K562 (cell line): ENCODE data around the gene CCT5. TPM values are rescaled to one million over a fixed set of nuclear protein-coding genes. Genes with fewer than 3 reads are reported as not detected.

Experiments
- CTBP1 ChIP-seq: fragments of 450-650 bp; IDR thresholded peaks from 2 replicates; pipeline ENCODE4 v1.6.1; 2016; ENCODE audit warnings: borderline replicate concordance
- DIDO1 ChIP-seq: fragments of 450-650 bp; IDR thresholded peaks from 2 replicates; pipeline ENCODE4 v1.6.1; 2016; ENCODE audit warnings: low read depth, missing biosample characterization, missing genetic modification characterization
- E2F3 ChIP-seq: fragments of 250-450 bp; sonication (Bioruptor Pico); IDR thresholded peaks from 2 replicates; pipeline ENCODE4 v1.4.0; 2020; ENCODE audit warnings: mild to moderate bottlenecking
- EHMT2 ChIP-seq: fragments of 450-650 bp; IDR thresholded peaks from 2 replicates; pipeline ENCODE4 v1.6.1; 2018; ENCODE audit warnings: antibody characterized with exemption
- ELK3 ChIP-seq: fragments of 450-650 bp; formaldehyde crosslinking; IDR thresholded peaks from 2 replicates; pipeline ENCODE4 v1.4.0; 2020; ENCODE audit warnings: mild to moderate bottlenecking
- GATA2 ChIP-seq: sonication (generic); formaldehyde crosslinking; IDR thresholded peaks from 2 replicates; pipeline ENCODE4 v1.4.0; 2020; ENCODE audit warnings: mild to moderate bottlenecking, missing genetic modification reagents
- HDAC2 ChIP-seq: fragments of 450-650 bp; IDR thresholded peaks from 2 replicates; pipeline ENCODE4 v1.6.1; 2016; ENCODE audit warnings: mild to moderate bottlenecking
- HDGF ChIP-seq: fragments of 450-650 bp; IDR thresholded peaks from 2 replicates; pipeline ENCODE4 v1.6.1; 2016
- HLTF ChIP-seq: fragments of 450-650 bp; IDR thresholded peaks from 2 replicates; pipeline ENCODE4 v1.6.1; 2016
- HNRNPL ChIP-seq: fragments of 200-400 bp; formaldehyde crosslinking; IDR thresholded peaks from 2 replicates; pipeline ENCODE4 v1.6.1; 2017; ENCODE audit warnings: low read depth, mild to moderate bottlenecking, low read length
- NCOA2 ChIP-seq, 2 experiments: fragments of 450-650 bp; IDR thresholded peaks; 2 replicates each; pipeline ENCODE4 v1.6.1; 2018; ENCODE audit warnings: mild to moderate bottlenecking in 2 of 2, moderate library complexity in 1 of 2; ENCODE audit not compliant: partially characterized antibody in 2 of 2
- NR2C2 ChIP-seq, 2 experiments: fragments of 200-800 bp in 1 of 2; sonication (Bioruptor generic) in 1 of 2; sonication (generic) in 1 of 2; formaldehyde crosslinking in 1 of 2; IDR thresholded peaks; 2 replicates each; pipeline versions ENCODE4 v1.6.1 to v1.8.0; 2016 to 2022; ENCODE audit warnings: mild to moderate bottlenecking in 1 of 2, missing compliant biosample characterization in 1 of 2, missing genetic modification characterization in 1 of 2, missing genetic modification reagents in 1 of 2
- POLR2G ChIP-seq: fragments of 200-400 bp; formaldehyde crosslinking; IDR thresholded peaks from 2 replicates; pipeline ENCODE4 v1.6.1; 2017; ENCODE audit warnings: low read depth, mild to moderate bottlenecking, antibody characterized with exemption, low read length, moderate library complexity
- RB1 ChIP-seq: fragments of 450-650 bp; IDR thresholded peaks from 2 replicates; pipeline ENCODE4 v1.6.1; 2017; ENCODE audit warnings: low read depth, mild to moderate bottlenecking
- SRSF1 ChIP-seq: fragments of 200-400 bp; formaldehyde crosslinking; IDR thresholded peaks from 2 replicates; pipeline ENCODE4 v1.6.1; 2017; ENCODE audit warnings: mild to moderate bottlenecking, low read depth, low read length, moderate library complexity
- TAL1 ChIP-seq: fragments of 450-650 bp; IDR thresholded peaks from 2 replicates; pipeline ENCODE4 v1.6.1; 2016; ENCODE audit warnings: mild to moderate bottlenecking
- TEAD2 ChIP-seq: fragments of 450-650 bp; IDR thresholded peaks from 2 replicates; pipeline ENCODE4 v1.6.1; 2016; ENCODE audit warnings: missing genetic modification characterization, control low read depth, missing compliant biosample characterization
- THRB ChIP-seq: fragments of 450-650 bp; formaldehyde crosslinking; conservative IDR thresholded peaks from 2 replicates; pipeline ENCODE4 v1.4.0; 2022; ENCODE audit warnings: mild to moderate bottlenecking, missing genetic modification characterization
- XRCC3 ChIP-seq: fragments of 450-650 bp; IDR thresholded peaks from 2 replicates; pipeline ENCODE4 v1.6.1; 2017; ENCODE audit warnings: mild to moderate bottlenecking, moderate library complexity
- ZNF121 ChIP-seq: sonication (generic); formaldehyde crosslinking; conservative IDR thresholded peaks from 2 replicates; pipeline ENCODE4 v1.8.0; 2022; ENCODE audit warnings: missing genetic modification reagents
- ZNF23 ChIP-seq: fragments of 250-450 bp; sonication (Bioruptor Pico); IDR thresholded peaks from 2 replicates; pipeline ENCODE4 v1.4.0; 2020; ENCODE audit warnings: mild to moderate bottlenecking
- ZNF239 ChIP-seq: fragments of 250-450 bp; sonication (Bioruptor Pico); IDR thresholded peaks from 2 replicates; pipeline ENCODE4 v1.4.0; 2020; ENCODE audit warnings: mild to moderate bottlenecking
- ZNF431 ChIP-seq: sonication (generic); formaldehyde crosslinking; IDR thresholded peaks from 2 replicates; pipeline ENCODE4 v1.8.0; 2022; ENCODE audit warnings: mild to moderate bottlenecking, missing genetic modification reagents
- ZNF57 ChIP-seq: fragments of 450-650 bp; formaldehyde crosslinking; IDR thresholded peaks from 2 replicates; pipeline ENCODE4 v1.4.0; 2020; ENCODE audit warnings: mild to moderate bottlenecking, moderate library complexity
- ZNF592 ChIP-seq: fragments of 450-650 bp; IDR thresholded peaks from 2 replicates; pipeline ENCODE4 v1.6.1; 2017; ENCODE audit warnings: antibody characterized with exemption, mild to moderate bottlenecking
- ZNF695 ChIP-seq: fragments of 450-650 bp; formaldehyde crosslinking; IDR thresholded peaks from 2 replicates; pipeline ENCODE4 v1.4.0; 2020; ENCODE audit warnings: mild to moderate bottlenecking, moderate library complexity
- ZNF764 ChIP-seq: fragments of 250-450 bp; sonication (Bioruptor Pico); IDR thresholded peaks from 2 replicates; pipeline ENCODE4 v1.4.0; 2020; ENCODE audit warnings: low read depth, mild to moderate bottlenecking, moderate library complexity
- polyA plus RNA-seq, 8 experiments: library from polyadenylated mRNA; depleted of rRNA in 4 of 8; stranded (reverse) in 5 of 8; unstranded in 3 of 8; fragments of >200 nt; fragmentation: Nextera tagmentation in 2 of 8; fragmentation: Illumina TruSeq in 1 of 8; extraction: Ambion mirVana in 2 of 8; extraction: Trizol in 1 of 8; gene quantifications; 2 replicates each; pipeline versions ENCODE4 v1.2.1 to v1.2.3, GENCODE V29; 2011 to 2014; ENCODE audit warnings: inconsistent platforms in 1 of 8, missing spikeins in 1 of 8
- total RNA-seq, 7 experiments: library from RNA; depleted of rRNA in 6 of 7; stranded (reverse); fragments of >200 nt in 6 of 7; fragmentation: Illumina TruSeq in 2 of 7; extraction: Trizol in 2 of 7; gene quantifications; 2 replicates each; pipeline versions ENCODE4 v1.2.1 to v1.2.3, GENCODE V29; 2011 to 2021; ENCODE audit warnings: low replicate concordance in 1 of 7

The CCT5 gene
- total and polyA plus RNA-seq, 9 of the 15 experiments (the other 6 are each of a cell fraction or from before 2014, with no cell fraction given) = 782 to 1,606 (median 1,153) TPM

- no peak for TF ChIP-seq ELK3 (CRISPR knock-in tag)
- TF ChIP-seq ZNF431 = no peak
- peak; percentile 33; the same call in 1 of the 2 replicates for TF ChIP-seq DIDO1
- no peak for TF ChIP-seq GATA2 (CRISPR knock-in tag)
- TF ChIP-seq HDGF = 0 out of 2 replicates have a peak, but pooled peaks have one; percentile 17
- no peak for TF ChIP-seq SRSF1
- no peak for TF ChIP-seq HNRNPL
- no peak for TF ChIP-seq E2F3 (CRISPR knock-in tag)
- no peak for TF ChIP-seq THRB
- TF ChIP-seq EHMT2 = no peak
- no peak for TF ChIP-seq ZNF23
- no peak for TF ChIP-seq HDAC2
- no peak for TF ChIP-seq RB1
- TF ChIP-seq POLR2G = no peak
- TF ChIP-seq HLTF = no peak
- no peak for TF ChIP-seq ZNF57 (CRISPR knock-in tag)
- peak; percentile 93 for TF ChIP-seq ZNF592
- no peak for TF ChIP-seq ZNF239 (CRISPR knock-in tag)
- TF ChIP-seq ZNF695 = no peak
- TF ChIP-seq CTBP1 = peak; percentile 77; the same call in 1 of the 2 replicates
- no peak; the same call in 1 of the 2 replicates for TF ChIP-seq TAL1
- TF ChIP-seq ZNF121 (CRISPR knock-in tag) = no peak
- no peak for TF ChIP-seq XRCC3
- no peak for TF ChIP-seq TEAD2 (tag)
- TF ChIP-seq NR2C2 (CRISPR knock-in tag; IDR thresholded peaks at IDR 0.05) = no peak
- no peak for TF ChIP-seq NR2C2 (tag; IDR thresholded peaks at IDR 0.05)
- TF ChIP-seq ZNF764 = no peak
- no peak for TF ChIP-seq NCOA2 (IDR thresholded peaks at IDR 0.05; ENCODE audit: partially characterized antibody in 2 of 2)
These were observed 54.9 kb downstream of the CCT5 start (continued) for GRCh38 chr5:10304932-10305331.
